GM19193 (cell line): ENCODE measurements around the gene TULP4.

ENCODE experiments used
- POLR2A ChIP-seq: IDR thresholded peaks from 4 replicates; pipeline ENCODE4 v1.6.1; 2011; ENCODE audit not compliant: insufficient read depth, insufficient read length; ENCODE audit errors: extremely low read depth

Gene TULP4

DNA sequence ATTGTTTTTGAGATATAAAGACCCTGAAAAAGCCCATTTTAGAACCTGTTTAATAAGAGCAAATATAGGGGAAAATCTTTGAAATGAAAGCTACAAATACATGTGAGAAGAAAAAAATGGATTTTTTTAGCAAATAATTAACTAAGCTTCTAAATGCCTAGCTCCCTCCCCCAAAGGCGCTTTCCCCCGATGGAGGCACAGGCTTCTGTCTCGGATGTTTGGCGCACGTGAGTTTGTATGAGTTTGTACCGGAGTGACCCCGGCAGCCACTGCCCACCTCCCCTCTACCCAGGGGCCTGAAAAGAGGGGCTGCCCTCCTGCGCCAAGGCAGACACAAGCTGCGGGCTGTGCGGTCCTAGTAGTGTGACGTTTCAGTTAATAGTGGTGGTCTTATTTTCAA, 197.2 kb downstream of the TULP4 start:
- no peak for TF ChIP-seq POLR2A

GRCh38 chr6:158512809-158513208, 200.5 kb downstream of the TULP4 start:
- no peak for TF ChIP-seq POLR2A

DNA sequence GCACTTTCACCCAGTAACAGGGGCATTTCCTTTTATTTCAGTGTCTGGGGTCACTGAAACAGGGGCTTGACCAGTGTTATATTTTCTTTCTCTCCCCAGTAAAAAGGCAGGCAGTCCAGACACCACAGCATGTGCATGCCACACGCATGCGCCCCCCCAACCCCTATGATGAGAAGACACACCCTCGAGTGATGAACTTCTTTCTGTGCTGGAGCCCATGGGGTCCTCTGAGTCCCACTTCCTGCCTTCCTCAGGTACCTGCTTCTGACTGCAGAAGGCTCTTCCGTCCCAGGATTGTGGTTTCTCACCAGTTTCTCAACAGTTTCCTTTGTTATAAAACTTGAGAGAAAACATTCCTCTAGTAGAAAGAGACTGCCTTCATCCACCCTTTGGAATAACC, 201.9 kb downstream of the TULP4 start:
- TF ChIP-seq POLR2A = no peak

GRCh38 chr6:158514991-158515390, 202.7 kb downstream of the TULP4 start:
- TF ChIP-seq POLR2A = no peak

- no peak for TF ChIP-seq POLR2A
Observed at GRCh38 chr6:158516098-158516497, 203.8 kb downstream of the TULP4 start.

GRCh38 chr6:158517038-158517437, 204.8 kb downstream of the TULP4 start:
- TF ChIP-seq POLR2A = no peak

- no peak for TF ChIP-seq POLR2A
Observed at GRCh38 chr6:158517581-158517980, 205.3 kb downstream of the TULP4 start.

- peak; percentile 46 for TF ChIP-seq POLR2A
Observed at GRCh38 chr6:158518191-158519127, 206.2 kb downstream of the TULP4 start.

DNA sequence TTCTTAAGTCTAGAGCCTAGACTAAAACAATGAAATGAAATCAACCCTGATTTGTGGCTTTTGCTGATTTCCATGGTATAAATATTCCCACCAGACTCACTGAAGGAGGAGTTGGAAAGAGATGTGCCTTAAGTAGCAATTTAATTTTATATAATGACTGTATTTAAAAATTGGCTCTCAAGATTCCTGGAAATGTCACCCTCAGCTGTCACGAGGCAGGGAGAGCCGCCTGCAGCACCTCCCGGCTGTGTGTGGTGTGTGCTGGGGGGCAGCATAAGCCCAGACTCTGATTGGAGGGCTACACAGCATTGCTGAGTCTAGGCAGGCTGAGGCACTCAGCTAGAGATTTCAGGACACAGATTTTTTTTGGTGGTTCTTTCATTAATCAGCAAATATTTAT, 207.0 kb downstream of the TULP4 start:
- no peak for TF ChIP-seq POLR2A

- no peak for TF ChIP-seq POLR2A
Observed at GRCh38 chr6:158519761-158520160, 207.5 kb downstream of the TULP4 start.

DNA sequence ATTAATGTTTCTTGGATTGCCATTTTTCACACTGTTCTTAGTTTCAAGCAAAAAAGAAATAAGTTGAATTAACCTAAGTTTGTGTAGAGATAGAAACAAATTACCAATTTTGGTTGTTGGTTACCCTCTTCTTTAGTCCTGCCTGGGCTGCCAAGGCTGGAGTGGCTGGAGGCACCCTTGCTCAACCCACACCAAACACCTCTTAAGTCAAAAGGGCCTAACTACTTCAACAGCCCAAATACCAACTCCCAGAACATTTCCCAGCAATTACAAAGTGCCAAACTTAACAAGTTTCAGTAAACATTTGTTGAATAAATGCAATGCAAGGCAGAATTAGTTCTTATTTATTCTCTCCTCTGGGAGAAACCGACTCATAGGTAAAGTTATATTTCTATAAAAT, 209.5 kb downstream of the TULP4 start:
- no peak for TF ChIP-seq POLR2A

DNA sequence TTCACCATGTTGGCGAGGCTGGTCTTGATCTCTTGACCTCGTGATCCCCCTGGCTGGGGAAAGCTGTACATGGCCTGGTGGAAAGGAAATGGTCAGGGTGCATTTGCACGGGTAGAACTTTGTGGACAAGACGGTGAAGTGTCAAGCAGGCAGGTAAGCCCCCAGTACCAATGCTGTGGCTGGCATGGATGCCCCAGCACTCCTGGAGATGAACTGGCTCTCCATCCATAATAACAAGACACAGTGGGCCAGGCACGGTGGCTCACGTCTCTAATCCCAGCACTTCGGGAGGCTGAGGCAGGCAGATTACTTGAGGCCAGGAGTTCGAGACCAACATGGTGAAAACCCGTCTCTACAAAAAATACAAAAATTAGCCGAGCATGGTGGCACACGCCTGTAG, 210.4 kb downstream of the TULP4 start:
- TF ChIP-seq POLR2A = no peak

GRCh38 chr6:158524311-158524710, 212.0 kb downstream of the TULP4 start:
- no peak for TF ChIP-seq POLR2A

DNA sequence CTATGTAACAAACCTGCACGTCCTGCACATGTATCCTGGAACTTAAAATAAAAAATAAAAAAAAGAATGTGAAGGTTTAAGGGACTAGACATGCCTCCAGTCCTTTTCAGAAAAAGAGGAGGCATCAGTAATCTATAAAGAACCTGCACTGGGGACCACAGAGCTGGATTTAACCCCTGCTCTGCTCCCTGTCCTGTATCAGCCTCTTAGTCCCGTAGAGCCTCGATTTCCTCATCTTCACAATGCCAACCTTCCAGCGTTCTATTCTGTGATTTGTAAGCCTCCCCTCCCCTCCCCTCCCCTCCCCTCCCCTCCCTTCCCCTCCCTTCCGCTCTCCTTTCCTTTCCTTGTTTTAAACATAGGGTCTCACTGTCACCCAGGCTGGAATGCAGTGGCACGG, 216.6 kb downstream of the TULP4 start:
- TF ChIP-seq POLR2A = no peak

DNA sequence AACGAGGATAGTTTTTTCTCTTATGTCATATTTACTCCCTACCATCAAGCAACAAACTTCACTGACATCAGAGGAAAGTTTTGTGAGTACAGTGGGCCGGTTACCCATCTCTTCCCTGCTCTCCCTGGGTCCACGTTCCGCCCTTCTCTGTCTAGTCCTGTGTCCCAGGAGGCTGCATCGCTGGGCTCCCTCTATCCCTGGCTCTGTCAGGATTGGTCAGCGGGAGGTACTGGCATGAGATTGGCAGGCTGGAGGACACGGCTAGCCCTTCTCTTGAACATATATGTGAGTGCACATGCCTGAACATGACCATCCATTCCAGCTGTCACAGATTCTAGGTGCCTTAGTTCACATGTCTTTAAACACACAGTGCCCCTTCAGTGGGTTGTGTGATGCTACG, 217.4 kb downstream of the TULP4 start:
- no peak for TF ChIP-seq POLR2A

DNA sequence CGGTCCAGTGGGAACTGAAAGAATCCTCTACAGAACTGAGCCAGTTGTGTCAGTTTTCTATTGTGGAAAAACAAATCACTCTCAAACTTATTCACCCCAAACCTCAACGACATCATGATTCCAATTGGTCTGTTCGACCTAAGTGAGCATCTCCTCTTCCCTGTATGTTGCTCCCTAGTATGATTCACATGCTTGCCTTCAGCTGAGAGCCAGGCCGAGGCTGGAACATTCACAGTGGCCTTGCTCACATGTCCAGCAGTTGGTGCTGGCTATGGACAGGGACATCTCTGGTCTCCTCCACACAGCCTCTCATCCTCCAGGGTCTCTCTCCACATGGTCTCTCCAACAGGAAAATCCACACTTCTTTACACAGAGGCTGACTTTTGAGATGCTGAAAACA, 219.3 kb downstream of the TULP4 start:
- TF ChIP-seq POLR2A = no peak

- TF ChIP-seq POLR2A = no peak
Observed at GRCh38 chr6:158531970-158532369, 219.7 kb downstream of the TULP4 start.

GRCh38 chr6:158536084-158536890, 224.0 kb downstream of the TULP4 start:
- no peak for TF ChIP-seq POLR2A
